IPS DF 6.9 (cell line): Measurements from ENCODE around the gene CHRD.

Source experiments
- DNase-seq: peaks from one replicate; pipeline ENCODE4 v3.0.0-alpha.2; 2013; ENCODE audit warnings: low read depth, low spot score
- H3K27ac ChIP-seq: one replicate; pipeline ENCODE4 v1.5.1; 2013; ENCODE audit warnings: low read length, control low read depth
- H3K27me3 ChIP-seq: 2 replicates; pipeline ENCODE4 v1.6.1; 2013; ENCODE audit warnings: mild to moderate bottlenecking, low read length; ENCODE audit not compliant: control insufficient read depth, insufficient read depth
- H3K36me3 ChIP-seq: 2 replicates; pipeline ENCODE4 v1.6.1; 2013; ENCODE audit warnings: low read length; ENCODE audit not compliant: control insufficient read depth, insufficient read depth
- H3K4me1 ChIP-seq: 2 replicates; pipeline ENCODE4 v1.6.1; 2013; ENCODE audit warnings: low read length; ENCODE audit not compliant: control insufficient read depth, insufficient read depth
- H3K4me3 ChIP-seq: 2 replicates; pipeline ENCODE4 v1.5.1; 2013; ENCODE audit warnings: mild to moderate bottlenecking, low read length
- H3K9me3 ChIP-seq: 2 replicates; pipeline ENCODE4 v1.6.1; 2013; ENCODE audit warnings: low read length, inconsistent platforms; ENCODE audit not compliant: control insufficient read depth, insufficient read depth
- WGBS: extraction: QIAGEN DNeasy Blood & Tissue Kit; methylation state at CpG from one replicate; pipeline ENCODE4 v1.1.7; 2013; ENCODE audit warnings: mixed read lengths, missing lambda C conversion rate; ENCODE audit not compliant: insufficient read length, insufficient coverage; 5-methylcytosine and 5-hydroxymethylcytosine counted together

The CHRD gene

DNA sequence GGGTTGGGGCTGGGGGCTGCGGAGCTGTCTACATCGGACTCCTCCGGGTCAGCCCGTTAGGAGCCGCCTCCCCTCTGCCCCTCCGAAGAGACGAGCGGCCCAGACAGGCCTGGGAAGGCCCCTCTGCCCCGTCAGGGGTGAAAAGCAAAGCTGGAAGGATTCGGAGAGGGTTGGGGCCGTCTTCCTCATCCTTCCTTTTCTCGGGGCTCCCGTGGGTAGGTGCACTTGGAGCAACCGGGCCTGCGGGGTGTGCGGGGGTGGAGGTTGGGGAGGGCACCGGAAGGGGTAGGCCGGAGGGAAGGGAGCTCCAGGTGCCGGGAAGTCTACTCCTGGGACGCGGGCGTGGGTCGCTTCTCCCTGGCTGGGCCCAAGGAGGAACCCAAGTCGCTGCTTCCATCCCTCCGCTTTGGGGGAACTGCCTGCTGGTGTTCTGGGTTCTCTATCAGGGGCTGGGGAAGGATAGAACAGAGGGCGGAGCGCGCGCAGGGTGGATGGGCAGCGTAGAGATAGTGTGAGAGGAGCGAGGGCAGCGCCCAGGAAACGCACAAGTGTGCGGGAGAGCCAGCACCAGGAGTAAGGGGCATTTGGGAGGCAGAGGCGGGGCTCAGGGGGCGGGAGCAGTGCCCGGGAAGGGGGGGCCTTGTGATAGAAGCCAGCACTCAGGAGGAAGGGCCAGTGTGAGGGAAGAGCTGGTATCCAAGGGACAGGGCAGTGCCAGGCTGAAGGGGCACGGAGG lies 17.8 kb upstream of the CHRD start:
- Histone ChIP-seq H3K27ac (no peak overlapping the region), H3K27me3 (no peaks in the 10 kb centered on the region), H3K36me3 (peaks cover 21% of the 10 kb centered on the region), H3K4me3 (peak overlapping the region; percentile 68), H3K4me1 (peaks cover 7% of the 10 kb centered on the region; the same call in 1 of the 2 replicates), H3K9me3 (no peaks in the 10 kb centered on the region)
- no peak for DNase-seq
- no CpG with 5 or more reads among the region's 38 CpGs for WGBS

DNA sequence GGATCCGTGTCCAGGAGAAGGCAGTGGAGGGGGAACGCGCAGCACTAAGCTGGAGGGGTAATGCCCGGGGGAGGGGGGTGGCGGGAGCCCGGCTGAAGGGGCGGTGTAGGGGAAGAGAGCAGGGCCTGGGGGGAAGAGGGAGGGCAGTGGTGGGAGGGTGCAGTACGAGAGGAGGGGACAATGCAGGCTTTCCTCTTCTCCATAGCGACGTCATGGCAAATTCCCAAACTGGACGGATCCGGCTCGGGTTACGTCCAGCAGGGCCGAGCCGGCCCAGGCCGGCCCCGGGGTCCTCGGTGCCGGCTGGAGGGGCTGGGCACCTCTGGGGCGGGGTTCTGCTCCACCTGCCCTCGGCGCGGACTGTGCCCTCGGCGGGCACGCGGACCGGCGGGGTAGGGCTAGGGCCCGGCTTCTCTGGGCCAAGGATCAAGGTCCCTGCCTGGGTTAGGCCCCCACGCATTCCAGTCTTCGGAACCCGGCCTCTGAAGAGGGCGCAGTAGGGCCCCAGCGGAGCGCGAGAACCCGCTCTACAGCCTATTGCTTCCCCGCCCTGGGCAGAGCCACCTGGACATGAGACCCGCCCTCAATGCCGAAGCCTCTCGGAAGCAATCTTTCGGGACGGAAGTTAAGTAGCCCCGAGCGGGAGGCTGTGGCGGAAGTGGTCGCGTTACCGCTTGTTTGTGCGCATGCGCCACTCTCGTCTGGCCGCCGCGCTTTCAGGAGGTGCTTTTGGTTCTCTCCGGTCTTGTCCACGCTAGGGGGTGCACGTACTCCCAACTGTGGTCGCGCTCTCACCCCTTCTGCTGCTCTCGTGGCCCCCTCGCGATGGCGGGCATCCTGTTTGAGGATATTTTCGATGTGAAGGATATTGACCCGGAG lies 16.9 kb upstream of the CHRD start:
- Histone ChIP-seq H3K27ac (no peak overlapping the region), H3K4me3 (peak overlapping the region; percentile 68), H3K27me3 (no peaks in the 10 kb centered on the region), H3K4me1 (peaks cover 7% of the 10 kb centered on the region; the same call in 1 of the 2 replicates), H3K9me3 (no peaks in the 10 kb centered on the region), H3K36me3 (peaks cover 14% of the 10 kb centered on the region)
- WGBS, result no CpG with 5 or more reads among the region's 68 CpGs
- DNase-seq, result peak; percentile 96

DNA sequence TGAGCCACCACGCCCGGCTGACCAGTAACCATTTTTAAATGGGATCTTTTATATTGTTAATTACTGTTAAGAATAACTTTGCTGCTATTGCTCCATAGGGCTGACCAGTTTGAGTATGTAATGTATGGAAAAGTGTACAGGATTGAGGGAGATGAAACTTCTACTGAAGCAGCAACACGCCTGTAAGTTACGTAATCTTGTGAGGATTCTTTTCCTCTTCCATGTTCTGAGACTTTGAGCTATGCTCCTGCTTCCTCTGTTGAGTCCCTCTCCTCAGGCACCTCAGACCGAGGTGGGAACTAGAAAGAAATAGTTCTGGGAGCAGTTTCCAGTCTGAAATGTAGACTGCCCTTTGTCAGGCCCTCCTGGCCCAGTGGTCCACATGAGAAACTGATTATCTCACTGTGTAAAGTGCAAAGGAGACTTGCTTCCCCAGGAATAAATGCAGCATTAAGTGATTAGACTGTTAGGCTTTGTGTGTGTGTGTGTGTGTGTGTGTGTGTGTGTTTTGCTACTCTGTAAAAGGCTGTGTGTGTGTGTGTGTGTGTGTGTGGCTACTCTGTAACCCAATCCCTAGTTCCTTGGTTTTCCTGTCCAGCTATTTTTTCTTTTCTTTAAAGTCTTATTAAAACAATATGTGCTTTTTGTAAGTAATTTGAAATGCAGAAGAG lies 13.1 kb upstream of the CHRD start:
- Histone ChIP-seq H3K27me3 (no peaks in the 10 kb centered on the region), H3K9me3 (no peaks in the 10 kb centered on the region), H3K4me3 (no peak overlapping the region), H3K36me3 (peaks cover 15% of the 10 kb centered on the region; the same call in 1 of the 2 replicates), H3K27ac (no peak overlapping the region), H3K4me1 (no peaks in the 10 kb centered on the region)
- DNase-seq, result no peak
- WGBS, result no CpG with 5 or more reads among the region's 5 CpGs

DNA sequence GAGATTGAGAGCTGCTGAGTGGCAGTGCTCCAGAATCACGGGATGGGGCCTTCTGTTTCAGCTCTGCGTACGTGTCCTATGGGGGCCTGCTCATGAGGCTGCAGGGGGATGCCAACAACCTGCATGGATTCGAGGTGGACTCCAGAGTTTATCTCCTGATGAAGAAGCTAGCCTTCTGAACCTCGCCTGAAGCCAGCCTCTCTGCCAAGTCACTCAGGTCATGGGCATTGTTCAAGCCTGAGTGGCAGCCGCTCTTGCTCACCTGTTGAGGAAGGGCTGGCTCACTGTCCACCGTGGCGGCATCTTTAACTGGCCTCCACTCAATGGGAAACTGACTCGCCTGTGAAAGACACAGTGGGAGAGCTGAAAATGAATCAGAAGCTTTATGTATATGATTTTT lies 11.7 kb upstream of the CHRD start:
- no peaks in the 10 kb centered on the region for H3K27me3 ChIP-seq
- H3K9me3 ChIP-seq, result no peaks in the 10 kb centered on the region
- H3K4me1 ChIP-seq, result no peaks in the 10 kb centered on the region
- H3K36me3 ChIP-seq, result peaks cover 15% of the 10 kb centered on the region; the same call in 1 of the 2 replicates
- no peak for DNase-seq
- no peak overlapping the region for H3K4me3 ChIP-seq
- no CpG with 5 or more reads among the region's 9 CpGs for WGBS
- H3K27ac ChIP-seq, result no peak overlapping the region

DNA sequence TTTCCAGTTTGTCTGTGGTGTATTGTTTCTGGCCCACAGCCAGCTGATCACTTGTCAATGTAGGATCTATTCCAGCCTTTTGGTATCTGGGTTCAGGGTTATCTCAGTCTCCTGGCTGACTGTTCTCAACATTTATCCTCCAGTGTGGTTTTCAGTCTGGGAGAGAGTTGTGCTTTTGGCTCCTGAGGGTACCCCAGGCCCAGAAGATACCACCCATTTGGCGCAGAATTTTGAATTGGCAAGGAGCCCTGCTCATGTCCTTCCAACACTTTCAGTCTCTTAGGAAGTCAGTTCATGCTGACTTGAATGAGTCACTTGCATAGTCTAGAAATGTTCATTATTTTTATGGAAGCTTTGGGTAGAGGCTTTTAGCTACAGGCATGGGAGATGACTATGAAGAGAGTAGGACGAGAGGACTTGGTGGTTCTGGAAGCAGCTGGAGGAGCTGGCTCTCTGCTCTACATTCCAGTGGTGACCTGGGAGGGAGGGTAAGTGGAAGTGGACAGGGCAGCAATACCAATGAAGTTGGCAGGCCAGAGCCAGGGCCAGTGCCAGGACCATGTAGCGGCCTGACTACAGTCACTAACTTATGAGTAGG lies 11.2 kb upstream of the CHRD start:
- no peaks in the 10 kb centered on the region for H3K27me3 ChIP-seq
- H3K9me3 ChIP-seq, result no peaks in the 10 kb centered on the region
- no CpG with 5 or more reads among the region's 3 CpGs for WGBS
- H3K36me3 ChIP-seq, result peaks cover 15% of the 10 kb centered on the region; the same call in 1 of the 2 replicates
- H3K4me3 ChIP-seq, result no peak overlapping the region
- no peaks in the 10 kb centered on the region for H3K4me1 ChIP-seq
- no peak for DNase-seq
- H3K27ac ChIP-seq, result no peak overlapping the region

DNA sequence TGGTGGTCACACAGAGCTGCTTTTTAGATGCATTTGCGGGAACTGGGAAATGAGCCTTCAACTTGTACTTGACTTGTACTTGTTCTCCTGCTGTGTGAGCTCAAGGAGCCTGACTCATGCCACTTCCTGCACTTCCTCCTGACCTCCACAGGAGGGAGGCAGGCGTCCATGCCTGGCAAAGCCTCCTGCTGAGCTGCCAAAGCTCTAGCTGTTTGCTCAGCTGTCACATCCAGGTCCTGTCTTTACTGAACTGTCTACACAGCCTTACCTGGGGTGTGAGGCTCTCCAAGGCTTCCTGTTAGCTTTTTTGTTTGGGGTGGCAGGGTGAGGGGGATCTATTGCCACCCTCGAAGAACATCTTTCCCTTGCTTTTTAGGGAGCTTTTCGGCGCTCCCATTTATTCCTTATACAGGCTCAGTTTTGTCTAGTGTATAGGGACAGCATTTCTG lies 8.3 kb upstream of the CHRD start:
- Histone ChIP-seq H3K27ac (no peak overlapping the region), H3K9me3 (no peaks in the 10 kb centered on the region), H3K4me3 (no peak overlapping the region), H3K27me3 (no peaks in the 10 kb centered on the region), H3K36me3 (peaks cover 12% of the 10 kb centered on the region; the same call in 1 of the 2 replicates), H3K4me1 (no peaks in the 10 kb centered on the region)
- no CpG with 5 or more reads among the region's 5 CpGs for WGBS
- no peak for DNase-seq

DNA sequence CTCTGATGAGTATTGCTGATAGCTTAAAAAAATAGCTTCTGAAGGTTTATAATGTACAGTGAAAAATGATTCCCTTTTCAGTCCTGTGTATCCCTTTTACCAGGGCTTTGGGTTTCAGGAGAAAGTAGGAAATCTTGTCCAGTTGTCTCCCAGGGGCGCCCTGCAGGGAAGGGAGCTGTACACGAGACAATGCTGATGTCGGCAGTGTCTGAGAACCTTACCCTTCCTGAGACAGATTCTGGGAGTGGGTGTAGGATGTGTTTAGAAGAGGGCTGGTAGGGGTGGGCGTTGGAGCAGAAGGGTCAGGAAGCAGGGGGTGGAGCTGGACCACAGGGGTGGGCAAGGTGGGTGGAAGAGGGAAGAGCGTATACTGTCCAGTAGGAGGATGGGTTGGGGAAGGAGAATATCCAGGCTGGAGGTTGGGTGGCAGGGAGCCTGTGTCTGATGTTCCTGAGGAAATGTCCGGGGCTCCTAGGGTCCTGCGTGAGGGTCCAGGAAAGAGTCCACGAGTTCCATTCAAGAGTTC lies 7.5 kb upstream of the CHRD start:
- H3K27me3 ChIP-seq, result no peaks in the 10 kb centered on the region
- H3K9me3 ChIP-seq, result no peaks in the 10 kb centered on the region
- H3K4me1 ChIP-seq, result no peaks in the 10 kb centered on the region; the same call in 1 of the 2 replicates
- WGBS, result no CpG with 5 or more reads among the region's 8 CpGs
- H3K36me3 ChIP-seq, result peaks cover 8% of the 10 kb centered on the region; the same call in 1 of the 2 replicates
- no peak overlapping the region for H3K4me3 ChIP-seq
- no peak overlapping the region for H3K27ac ChIP-seq
- DNase-seq, result no peak

DNA sequence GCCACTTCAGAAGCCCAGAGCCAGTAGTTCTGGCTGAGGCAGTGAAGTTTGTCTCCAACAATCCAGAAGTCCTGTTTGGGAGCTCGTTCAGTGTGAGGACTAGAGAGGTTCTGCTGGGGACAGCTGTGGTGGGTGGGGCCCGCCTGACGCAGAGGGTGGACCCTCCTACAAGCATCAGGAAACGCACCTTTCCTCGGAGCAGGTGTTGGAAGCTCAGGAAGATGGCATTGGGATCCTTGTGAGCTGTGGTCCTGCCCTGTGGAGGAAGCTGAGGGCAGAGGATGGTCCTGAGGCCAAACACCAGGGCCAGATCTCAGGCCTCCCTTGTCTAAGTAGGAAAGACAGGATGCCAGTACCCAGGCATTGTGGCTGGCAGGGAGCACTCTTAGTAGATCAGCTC lies 6.9 kb upstream of the CHRD start:
- H3K4me1 ChIP-seq, result peaks cover 1% of the 10 kb centered on the region; the same call in 1 of the 2 replicates
- no peaks in the 10 kb centered on the region for H3K9me3 ChIP-seq
- WGBS, result no CpG with 5 or more reads among the region's 5 CpGs
- no peak overlapping the region for H3K4me3 ChIP-seq
- no peak for DNase-seq
- H3K36me3 ChIP-seq, result peaks cover 8% of the 10 kb centered on the region; the same call in 1 of the 2 replicates
- no peak overlapping the region for H3K27ac ChIP-seq
- no peaks in the 10 kb centered on the region for H3K27me3 ChIP-seq

DNA sequence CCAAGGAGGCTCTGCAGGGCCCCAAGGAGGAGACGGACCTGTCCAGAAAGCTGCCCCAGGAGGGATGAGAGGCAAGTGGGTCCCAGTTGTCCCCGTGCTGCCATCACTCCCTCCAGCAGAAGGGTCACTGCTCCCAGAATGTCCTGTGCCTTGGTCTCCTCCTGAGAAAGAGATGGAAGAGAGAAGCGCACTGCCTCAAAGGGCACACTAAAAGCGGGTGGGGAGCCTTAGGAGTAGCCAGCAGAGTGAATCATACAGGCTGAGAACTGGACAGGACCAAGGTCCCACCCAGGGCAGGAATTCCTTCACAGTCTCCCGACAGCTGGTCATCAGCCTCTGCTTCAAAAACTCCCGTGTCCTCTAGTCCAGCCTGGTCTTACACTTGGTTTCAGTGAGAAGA lies 6.4 kb upstream of the CHRD start:
- no CpG with 5 or more reads among the region's 6 CpGs for WGBS
- H3K4me3 ChIP-seq, result no peak overlapping the region

More for the DNA sequence above, 6.4 kb upstream of the CHRD start:
- Histone ChIP-seq H3K27me3 (no peaks in the 10 kb centered on the region), H3K4me1 (peaks cover 2% of the 10 kb centered on the region; the same call in 1 of the 2 replicates), H3K36me3 (peaks cover 4% of the 10 kb centered on the region; the same call in 1 of the 2 replicates), H3K27ac (no peak overlapping the region), H3K9me3 (no peaks in the 10 kb centered on the region)
- no peak for DNase-seq
